Anterior cingulate cortex (tissue), 58 donors: Measurements from ENCODE around the gene DGKG.

Experiments
- DNase-seq, 58 donors: peaks; one replicate each; lab custom pipeline; 2025; lab: John Stamatoyannopoulos, UW

The DGKG gene

GRCh38 chr3:186217820-186218164, 144.2 kb downstream of the DGKG start:
- DNase-seq: no peak

GRCh38 chr3:186216900-186217819, 144.9 kb downstream of the DGKG start:
- DNase-seq: peak in 1 of 58 donors; percentile 18

DNA sequence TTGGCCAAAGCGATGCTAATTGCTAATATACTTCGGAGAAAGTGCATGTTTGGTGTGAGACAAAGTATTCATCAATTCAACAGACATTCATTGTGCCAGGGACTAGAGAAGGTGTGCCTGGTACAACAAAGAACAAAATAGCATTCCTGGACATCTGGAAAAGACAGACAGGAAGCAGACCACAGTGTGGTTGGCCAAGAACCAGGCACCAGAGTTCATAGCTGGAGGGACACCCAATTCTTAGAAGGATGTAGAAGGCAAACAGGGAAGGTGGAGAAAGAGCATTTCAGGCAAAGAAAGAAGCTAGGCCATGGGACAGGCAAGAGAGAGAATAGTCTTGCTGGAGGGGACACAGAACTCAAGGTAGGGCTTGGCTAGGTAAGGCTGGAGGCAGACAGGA, 147.4 kb downstream of the DGKG start:
- no peak for DNase-seq

- no peak for DNase-seq
Measured at GRCh38 chr3:186213946-186214345, 148.1 kb downstream of the DGKG start.

GRCh38 chr3:186212611-186213010, 149.4 kb downstream of the DGKG start:
- no peak for DNase-seq

DNA sequence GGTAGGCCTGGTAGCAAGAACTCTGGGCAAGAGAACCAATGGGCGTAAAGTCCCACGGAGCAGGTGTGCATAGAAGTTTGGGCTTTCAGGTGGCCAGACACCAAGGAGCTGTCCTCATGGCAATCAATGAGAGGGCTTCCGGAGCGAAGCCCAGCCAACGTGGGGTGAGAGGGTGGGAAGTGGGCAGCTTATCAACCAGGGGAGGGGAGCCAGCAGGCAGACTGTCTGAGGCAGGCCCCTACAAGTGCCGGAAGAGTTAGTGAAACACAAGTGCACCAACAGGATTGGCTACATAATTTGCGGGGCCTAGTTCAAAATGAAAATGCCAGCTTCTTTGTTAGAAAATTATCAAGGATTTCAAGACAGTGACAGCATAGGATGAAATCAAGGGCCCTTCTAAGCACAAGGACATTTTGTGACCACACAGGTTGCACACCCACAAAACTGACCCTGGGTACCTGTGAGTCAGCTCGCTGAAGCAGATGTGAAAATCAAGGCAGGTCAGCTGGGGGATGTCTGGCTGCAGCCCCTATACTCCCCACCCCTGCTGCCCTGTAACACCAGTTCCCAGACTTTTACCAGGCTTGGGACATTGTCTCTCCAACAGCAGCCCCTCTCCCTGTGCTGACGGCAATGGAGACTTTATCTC, 151.1 kb downstream of the DGKG start:
- no peak for DNase-seq

DNA sequence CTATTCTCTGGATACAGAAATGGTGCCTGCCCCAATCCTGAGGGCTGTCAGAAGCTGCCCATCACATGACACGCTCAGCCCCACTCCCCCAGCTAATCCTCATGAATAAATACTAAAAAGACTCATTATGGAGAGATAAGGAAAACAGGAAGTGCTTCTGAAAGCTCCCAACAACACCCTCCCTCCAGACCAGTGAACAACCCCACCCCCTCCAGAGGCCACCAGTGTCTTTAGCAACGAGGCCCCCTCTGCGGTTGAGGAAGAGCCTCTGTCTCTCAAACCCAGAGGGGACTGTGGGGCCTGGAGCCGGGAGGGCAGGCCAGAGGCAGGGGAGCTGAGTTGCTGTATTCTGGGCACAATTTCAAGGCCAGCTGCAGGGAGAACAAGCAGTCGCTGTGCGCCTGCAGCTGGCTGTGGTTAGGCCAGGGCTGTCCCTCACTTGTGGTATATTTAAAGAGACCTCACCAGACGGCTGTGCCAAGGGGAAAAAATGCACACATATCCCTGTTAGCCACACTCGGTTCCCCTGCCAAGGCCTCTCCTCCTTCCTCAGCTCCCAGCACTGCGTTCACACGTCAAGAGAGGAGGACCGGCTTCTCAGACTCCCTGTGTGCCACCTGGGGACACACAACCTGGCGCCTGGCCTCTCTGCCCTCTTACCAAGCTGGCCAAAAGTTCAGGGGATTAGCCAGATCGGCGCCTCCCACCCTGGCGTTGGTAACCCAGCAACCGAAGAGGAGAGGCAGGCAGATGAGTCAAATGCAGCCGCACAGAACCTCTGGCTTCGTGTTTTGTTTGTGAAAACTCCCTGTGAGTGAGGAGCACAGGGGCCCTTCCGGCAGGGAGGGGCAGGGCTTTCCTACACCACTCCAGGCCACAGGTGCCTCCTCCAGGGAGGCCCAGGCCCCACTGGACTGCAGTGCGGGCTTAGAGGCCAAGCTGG, 152.0 kb downstream of the DGKG start:
- DNase-seq: peak in 56 of 58 donors; percentile 13 to 96 (median 82)

DNA sequence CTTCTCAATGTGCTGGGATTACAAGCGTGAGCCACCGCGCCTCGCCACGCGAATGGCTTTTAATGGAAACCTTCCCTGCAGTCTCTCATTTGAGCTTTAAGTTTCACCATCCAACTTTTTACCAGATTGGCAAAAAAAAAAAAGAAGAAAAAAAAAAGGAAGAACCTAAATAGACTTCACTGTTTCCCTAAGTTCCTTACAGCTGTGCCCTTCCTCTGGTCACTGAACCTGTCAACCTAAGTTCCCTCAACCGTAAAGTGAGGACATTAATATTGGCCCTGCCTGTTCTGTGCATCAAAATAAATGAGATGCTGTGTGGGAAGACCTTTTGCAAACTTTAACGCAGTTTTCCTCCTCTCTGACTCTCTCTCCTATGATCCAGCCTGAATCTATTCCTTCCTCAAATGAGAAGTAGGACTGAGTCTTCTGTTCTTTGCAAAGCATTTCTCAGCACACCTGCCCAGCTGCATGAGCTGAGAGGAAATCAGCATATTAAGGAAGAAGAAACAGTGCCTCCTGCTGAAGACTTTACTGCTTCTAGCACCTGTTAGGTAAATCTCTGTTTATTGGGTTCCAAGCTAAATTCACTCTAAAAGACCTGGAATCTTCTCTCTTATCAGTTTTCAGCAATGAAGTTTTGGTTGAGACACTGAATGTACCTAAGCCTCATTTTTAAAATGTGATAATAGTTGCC, 153.6 kb downstream of the DGKG start:
- DNase-seq: no peak

DNA sequence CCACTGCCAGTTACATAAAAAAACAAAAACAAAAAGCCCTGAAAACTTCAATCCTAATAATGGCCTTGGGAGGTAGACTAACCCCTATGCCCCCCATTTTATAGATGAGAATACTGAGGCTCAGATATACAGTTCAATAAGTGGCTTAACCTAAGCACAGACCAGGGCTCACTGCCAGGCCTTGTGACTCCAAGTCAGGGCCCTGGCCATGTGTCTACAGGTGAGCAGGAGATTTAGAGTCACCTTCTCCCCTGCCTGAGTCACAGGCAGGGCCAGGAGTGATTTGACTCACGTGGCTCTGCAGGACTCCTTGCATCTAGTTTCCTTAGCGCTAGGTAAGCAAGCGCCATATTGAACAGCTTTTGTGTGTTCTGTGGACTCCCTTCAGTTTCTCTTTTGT, 154.5 kb downstream of the DGKG start:
- DNase-seq: no peak

DNA sequence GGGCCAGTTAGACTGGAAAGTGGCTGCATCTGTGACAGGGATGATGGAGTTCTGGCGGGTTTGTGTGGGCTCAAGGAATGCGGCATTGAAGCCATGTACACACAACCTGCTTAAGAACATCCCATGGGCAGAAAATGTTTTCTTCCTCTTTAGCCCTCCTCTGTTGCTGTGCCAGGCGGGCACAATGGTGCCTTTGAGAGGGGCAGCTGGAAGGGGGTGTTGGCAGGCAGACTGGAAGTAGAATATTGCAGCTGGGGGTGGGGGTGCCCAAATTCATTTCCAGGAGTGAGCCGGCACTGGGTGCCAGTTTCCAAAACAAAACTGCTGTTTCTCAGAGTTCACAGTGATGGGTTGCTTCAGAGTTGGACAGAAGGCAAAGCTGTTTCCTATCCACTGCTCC, 161.3 kb downstream of the DGKG start:
- DNase-seq: peak in 57 of 58 donors; percentile 2 to 89 (median 73)

- DNase-seq: no peak
Measured at GRCh38 chr3:186198442-186198841, 163.6 kb downstream of the DGKG start.

DNA sequence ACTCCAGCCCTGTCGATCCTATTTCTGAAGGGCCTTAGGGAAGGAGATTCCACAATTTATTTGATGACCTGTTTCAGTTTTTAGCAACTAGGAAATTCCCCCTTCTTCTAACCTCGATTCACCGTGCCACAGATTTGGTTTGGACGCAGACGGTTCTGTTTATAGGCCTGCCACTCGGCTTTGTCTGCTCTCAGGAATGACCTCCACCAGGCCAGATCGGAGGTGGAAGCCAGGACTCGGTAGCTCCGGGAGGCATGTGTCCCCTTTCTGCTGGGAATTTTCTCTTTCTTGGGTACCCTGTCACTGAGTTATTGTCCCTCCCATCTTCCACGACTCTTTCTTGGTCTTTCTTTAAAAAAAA, 167.6 kb downstream of the DGKG start:
- no peak for DNase-seq

DNA sequence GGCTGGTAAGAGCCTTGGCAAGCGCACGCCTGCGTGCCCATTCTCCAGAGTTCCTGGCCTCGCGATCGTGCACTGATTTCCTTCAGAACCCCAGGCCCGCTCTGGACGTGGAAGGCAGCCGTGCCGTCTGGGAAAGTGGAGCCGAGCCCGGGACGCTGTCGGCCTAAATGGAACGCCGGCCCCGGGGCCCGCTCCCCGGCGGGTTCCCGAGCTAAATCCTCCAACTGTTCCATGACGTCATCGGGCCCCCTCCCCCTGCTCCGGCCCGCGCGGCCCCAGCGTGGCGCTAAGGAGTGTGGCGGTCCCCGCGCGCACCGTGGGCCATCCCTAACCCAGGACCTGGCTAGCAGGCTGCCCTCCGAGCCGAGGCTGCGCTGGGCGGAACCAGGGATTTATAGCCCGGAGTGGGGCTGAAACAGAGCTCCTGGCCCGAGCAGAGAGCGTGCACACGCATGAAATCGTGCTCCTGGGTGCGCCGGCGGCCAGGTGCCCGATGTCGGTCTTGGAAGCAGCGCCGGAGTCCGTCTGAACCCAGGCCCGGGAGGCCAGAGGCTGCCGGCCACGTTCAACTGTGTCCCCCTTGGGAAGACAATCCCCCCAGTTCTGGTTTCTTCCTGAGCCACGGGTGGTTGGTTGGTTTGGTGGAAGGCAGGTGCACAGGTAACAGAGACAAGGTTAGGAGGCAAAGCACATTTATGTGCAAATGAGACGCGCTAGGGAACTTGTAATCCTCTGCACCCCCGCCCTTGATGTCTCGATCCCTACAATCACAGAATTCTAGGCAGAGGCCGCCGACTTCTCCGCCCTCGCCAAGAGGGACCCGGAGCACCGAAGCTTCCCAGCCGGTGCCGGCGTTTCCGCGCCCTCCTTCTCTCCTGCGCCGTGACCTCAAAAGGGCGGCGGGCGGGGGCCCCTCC, 168.2 kb downstream of the DGKG start:
- peak in 3 of 58 donors; percentile 7 to 10 (median 8) for DNase-seq

GRCh38 chr3:186192823-186193222, 169.2 kb downstream of the DGKG start:
- no peak for DNase-seq

DNA sequence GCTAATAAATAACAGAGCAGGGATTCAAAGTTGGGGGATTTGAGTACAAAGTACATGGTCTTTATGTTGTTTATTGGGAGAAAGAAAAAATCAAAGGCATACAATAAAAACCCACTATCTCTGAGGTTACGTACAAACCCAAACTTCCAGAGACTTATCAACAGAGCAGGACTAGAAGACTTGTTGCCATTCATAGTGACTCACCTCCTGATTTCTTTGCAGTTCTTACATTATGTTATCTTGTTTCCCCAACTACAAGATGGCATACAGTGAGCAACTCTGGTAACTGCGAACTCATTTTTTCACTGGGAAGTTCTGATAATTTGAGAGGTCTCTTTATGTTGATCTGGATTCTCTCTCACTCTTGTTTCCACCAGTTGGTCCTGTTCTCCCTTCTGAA, 172.5 kb downstream of the DGKG start:
- no peak for DNase-seq

DNA sequence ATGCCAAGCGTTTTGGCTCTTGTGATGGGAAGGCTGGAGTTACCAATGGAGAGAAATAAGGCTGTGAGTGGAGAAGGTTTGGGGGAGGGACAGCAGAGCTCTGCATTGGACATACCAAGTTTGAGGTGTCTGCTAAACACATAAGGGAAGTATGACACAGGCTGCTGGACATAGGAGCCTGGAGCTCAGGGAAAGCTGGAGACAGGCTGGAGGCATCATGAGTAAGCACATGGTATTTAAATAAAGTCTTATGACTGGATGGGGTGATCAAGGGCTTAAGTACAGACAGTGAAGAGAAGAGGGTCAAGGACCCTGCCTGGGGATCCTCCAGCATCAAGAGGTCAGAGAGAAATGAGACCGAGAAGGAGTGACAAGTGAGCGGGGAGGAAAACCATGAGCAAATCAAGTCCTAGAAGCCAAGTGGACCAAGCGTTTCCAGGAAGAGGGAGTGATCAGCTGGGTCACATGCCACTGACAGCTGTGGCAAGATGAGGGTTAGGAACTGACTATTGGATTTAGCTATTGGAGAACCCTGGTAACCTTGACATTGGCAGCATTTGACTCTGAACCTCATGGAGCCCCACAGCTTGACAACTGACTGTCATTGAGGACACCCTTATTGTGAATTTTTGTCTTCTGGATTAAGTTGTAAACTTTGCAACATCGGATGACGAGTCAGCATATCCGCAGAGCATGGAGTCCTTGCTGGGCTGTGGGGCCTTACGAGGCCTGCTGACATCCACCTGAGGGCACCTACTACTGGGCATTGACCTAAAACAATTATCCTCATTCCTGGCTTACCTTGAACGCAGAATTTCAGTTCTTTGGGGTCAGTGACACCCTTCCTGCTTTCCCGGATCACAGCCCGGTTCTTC, 174.4 kb downstream of the DGKG start:
- DNase-seq: no peak

- DNase-seq: peak in 4 of 58 donors; percentile 10 to 58 (median 30)
Measured at GRCh38 chr3:186185194-186185787, 176.7 kb downstream of the DGKG start.

DNA sequence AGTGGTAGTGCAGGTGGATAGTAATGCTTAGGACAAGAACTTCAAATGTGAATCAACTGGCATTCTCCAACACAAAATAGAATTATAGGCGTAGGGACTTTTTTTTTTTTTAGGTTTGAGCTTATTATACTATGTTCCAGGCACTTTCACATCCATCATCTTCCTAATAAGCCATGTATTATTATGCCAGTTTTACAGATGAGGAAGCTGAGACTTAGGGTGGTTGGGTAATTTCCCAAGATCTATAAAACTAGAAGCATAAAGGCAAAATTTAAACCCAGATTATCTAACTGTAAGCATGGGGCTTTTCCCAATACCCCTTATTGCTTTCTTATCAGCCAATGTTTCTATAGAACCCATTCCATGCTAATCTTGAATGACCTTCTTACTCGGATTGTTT, 178.0 kb downstream of the DGKG start:
- DNase-seq: no peak
